Measurements from ENCODE around the gene EXOC6B.

EXOC6B gene

GRCh38 chr2:72825257-72826155, at the start of gene EXOC6B:
Gene EXOC6B (minus strand): TSS chr2:72826033.
- peak; percentile 88 for DNase-seq

- DNase-seq: no peak
Observed at GRCh38 chr2:72871880-72872279, 46.0 kb upstream of the EXOC6B start.

DNA sequence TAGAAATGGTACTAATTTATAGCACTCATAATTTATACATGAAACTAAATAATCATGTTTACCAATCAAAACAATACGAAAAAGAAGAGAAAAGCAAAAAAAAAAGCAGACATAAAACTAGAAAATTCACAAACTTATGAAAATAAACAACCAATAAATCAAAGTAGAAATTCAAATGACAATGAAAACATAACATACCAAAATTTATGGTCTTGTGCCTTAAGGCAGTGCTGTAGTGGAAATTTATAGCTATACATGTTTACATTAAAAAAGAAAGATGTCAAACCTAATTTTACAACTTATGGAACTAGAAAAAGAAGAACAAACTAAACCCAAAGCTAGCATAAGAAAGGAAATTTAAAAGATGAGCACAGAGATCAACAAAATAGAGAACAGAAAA, 45.2 kb upstream of the EXOC6B start:
- DNase-seq: no peak

GRCh38 chr2:72864500-72864899, 38.7 kb upstream of the EXOC6B start:
- DNase-seq: no peak

DNA sequence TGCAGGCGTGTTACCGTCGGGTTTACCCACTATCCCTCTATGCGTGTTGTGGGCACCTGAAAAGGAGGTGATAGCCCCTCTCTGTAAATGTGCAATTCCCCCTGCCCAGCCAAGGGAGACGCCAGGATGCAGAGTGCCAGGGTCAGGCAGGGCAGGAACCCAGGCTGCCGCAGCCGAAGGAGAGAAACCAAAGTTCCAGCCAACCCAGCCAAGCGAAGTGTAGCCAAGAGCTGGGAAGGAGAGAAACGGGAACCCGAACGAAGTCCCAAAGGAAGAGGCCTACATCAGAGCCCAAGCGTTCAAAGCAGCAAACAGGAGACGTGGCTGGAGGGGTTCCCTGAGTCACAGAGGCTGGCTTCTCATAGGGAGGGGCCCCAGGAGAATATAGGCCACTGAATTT, 37.2 kb upstream of the EXOC6B start:
- DNase-seq: no peak

DNA sequence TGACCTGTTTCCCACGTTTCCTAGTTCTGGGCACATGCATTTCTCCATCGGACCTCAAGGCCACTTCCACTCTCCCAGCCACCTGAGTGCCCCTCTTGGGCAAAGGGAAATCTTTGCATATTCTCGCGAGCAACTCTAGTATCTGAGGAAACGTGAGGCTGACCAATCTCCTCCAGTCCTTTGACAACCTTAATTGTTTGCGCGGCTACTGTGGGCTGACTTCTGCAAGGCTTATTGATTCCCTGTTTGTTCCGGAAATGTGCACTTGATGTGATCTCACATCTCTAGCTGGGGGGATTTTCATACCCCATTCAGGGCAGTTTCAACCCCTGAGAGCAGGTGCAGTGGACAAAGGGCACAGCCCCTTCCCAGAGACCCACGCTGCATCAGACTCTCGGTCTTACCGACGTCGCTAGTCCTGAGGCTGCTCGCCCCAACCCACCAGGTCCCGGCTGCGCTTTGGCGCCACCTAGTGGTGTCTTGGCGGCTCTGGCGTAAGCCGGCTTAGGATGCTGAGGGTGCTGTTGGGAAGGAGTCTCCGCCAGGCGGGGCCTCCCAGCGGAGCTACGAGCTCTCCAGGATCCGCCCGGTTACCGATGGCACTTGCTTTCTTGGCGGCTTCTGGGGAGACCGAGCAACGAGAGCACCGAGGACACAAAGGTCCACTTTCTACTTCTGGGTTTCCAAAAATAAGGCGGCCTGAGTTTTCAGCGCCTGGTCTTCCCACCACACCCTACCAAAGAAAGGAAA, 36.6 kb upstream of the EXOC6B start:
- peak; percentile 86 for DNase-seq

DNA sequence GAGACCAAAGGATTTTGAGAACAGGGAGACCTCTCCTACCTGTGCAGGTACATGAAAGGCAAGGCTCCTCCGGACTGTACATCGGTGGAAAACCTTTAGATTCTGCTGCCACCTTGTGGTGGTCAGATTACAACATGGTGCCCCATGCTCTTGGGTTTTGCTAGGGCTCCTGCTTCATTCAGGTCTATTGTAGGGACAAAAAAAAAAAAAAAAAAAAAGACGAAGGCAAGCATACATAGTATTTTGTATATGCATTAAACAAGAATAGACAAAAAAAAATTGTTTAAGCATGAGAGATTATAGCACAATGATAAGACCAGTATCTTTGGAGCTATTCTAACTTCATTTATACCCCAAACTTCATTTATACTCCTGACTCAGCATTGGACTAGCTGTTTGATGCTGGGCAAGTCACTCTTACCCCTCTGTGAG, 34.0 kb upstream of the EXOC6B start:
- DNase-seq: peak; percentile 81

DNA sequence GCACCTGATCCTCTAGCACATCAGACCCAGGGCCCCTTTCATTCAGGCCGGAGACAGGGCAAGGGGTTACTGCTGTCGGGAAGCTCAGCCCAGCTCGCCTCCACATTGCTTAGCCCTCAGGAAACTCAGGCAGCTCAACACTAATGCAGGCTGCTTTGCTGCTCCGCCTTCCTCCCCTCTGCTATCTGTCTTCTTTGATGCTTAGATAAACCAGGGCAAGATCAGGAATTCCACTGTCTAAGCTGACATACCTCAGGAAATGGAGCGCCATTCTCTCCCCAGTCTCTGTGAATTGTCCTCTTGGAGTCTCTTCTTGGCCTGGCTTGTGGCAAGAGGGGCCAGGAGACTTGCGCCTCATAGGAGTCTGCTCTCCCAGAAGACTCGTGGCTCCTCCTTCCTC, 25.5 kb upstream of the EXOC6B start:
- no peak for DNase-seq

DNA sequence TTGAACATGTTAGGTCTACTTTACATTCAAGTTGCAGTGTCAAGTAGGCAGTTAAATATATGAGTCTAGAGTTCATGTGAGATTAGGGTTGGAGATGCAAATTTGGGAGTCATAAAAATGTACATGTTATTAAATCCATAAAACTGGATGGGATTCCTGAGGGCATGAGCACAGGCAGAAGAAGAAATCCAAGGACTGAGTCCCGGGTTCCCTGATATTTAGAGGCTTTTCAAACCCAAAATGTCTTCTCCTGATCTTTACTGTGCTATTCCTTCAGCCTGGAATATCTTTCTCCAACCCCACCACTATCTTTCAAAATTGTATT, 23.3 kb upstream of the EXOC6B start:
- no peak for DNase-seq

- no peak for DNase-seq
Observed at GRCh38 chr2:72848436-72849137, 22.8 kb upstream of the EXOC6B start.

DNA sequence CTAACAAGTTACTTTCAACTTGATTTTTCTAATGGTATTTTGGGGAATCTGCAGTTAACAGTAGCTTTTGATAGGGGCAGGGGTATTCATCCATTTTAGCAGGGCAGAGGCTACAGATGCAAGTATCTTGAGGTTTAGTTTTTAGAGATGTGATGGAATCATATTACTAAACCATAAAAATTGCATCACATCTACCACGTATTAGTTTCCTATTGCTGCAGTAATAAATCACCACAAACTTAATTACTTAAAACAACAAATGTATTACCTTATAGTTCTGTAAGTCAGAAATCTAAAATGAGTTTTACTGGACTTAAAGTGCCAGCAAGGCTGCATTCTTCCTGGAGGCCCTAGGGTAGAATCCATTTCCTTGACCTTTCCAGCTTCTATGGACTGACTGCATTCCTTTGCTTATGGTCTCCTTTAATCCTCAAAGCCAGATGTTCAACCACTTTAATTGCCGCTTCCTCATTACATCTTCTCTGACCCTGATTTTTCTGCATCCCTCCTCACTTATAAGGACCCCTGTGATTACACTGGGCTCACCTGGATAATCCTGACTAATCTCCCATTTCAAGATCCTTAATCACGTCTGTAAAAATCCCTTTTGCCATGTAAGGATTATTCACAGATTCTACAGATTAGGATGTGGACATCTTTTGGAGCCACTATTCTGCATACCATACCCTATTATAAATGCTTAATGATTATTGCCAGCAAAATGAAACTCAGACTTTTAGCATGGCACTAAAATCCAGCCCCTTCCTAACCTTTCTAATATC, 21.9 kb upstream of the EXOC6B start:
- no peak for DNase-seq

- DNase-seq: no peak
Observed at GRCh38 chr2:72846171-72847095, 20.6 kb upstream of the EXOC6B start.

- no peak for DNase-seq
Observed at GRCh38 chr2:72843301-72843700, 17.5 kb upstream of the EXOC6B start.

- peak; percentile 32 for DNase-seq
Observed at GRCh38 chr2:72841462-72842125, 15.8 kb upstream of the EXOC6B start.

DNA sequence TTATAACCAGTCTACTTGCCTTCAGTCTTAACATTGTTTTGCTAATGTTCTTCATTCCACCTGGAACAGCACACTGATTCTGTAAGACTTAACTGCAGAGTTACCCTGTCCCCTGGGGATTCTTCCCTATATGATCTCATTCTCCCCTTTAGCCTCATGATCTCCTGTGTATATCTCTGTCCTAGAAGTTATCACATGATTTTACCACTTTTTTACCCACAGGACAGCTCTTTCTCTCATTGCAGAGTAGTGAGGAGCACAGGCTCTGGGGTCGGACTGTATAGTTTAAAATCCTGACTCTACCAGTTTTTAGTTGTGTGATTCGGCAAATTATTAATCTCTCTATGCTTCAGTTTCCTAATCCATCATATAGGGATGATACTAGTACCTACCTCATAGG, 14.2 kb upstream of the EXOC6B start:
- DNase-seq: no peak

- no peak for DNase-seq
Observed at GRCh38 chr2:72837171-72837570, 11.3 kb upstream of the EXOC6B start.

DNA sequence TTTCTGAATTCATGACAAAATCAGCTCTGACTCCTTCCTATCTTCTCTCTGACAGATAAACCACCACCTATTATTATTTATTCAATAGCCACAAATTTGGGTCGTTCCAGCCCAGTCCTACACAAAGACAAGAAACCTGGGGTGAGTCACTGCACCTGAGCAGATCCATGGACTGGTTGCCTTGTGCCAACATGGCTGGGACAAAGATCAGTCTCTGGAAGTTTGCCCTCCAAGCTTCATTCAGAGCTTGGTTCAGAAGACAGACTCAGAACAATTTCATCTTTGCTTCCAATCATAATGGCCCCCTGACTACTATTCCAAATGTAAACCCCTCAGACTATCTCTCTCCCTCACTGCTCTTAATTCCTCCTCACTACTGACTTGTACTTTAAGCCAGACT, 9.6 kb upstream of the EXOC6B start:
- no peak for DNase-seq

DNA sequence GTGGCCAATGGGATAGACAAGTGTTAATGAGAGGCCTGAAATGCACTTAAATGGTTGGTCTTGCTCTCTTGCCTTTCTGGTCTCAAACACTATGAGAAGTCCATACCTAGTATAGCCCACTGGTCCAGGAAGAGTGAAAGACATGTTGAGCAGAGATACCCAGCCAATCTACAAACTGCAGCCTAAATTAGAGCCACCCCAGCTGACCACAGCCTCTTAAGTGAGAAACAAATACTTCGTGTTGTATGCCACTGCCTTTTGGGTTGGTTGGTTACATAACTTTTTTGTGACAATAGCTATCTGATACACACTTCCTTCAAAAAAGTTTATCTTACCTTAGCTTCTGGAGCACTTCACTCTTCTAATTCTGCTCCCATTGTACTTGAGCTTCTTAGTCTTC, 8.8 kb upstream of the EXOC6B start:
- no peak for DNase-seq

- peak; percentile 1 for DNase-seq
Observed at GRCh38 chr2:72833084-72833714, 7.4 kb upstream of the EXOC6B start.

DNA sequence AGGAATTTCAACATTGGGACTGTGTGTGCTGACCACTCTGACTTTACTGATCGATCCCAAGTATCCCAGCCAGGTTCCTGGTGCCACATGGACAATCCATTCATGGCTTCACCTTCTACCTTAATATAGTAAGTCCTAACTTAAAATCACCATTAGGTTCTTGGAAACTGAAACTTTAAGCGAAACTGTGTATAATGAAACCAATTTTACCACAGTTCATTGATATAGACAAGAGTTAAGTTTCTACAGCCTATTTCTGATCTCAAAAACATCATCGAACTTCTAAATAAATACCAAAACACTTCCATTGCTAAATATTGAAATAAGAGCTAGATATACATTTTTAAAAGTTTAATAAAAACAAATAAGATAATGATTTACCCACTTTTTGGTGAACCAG, 4.4 kb upstream of the EXOC6B start:
- no peak for DNase-seq

Data from COR-L47 (cell line).